Osteoblast (primary cell): ENCODE measurements around the gene SHD. TPM values are rescaled to one million over a fixed set of nuclear protein-coding genes. Genes with fewer than 3 reads are reported as not detected.
A peak's percentile ranks its signal among the peaks of the same experiment; 100 is the strongest.

Source experiments
- DNase-seq: peaks from one replicate; pipeline ENCODE4 v3.0.0; 2011; ENCODE audit warnings: low spot score, mixed read lengths; ENCODE audit not compliant: insufficient read length; ENCODE audit errors: missing footprints
- H2AFZ ChIP-seq: 2 replicates; pipeline ENCODE4 v1.6.0; 2011; ENCODE audit warnings: mild to moderate bottlenecking, low read length
- H3K27ac ChIP-seq: 2 replicates; pipeline ENCODE4 v1.5.1; 2011; ENCODE audit warnings: mild to moderate bottlenecking, low read depth, low read length, moderate library complexity
- H3K27me3 ChIP-seq: 2 replicates; pipeline ENCODE4 v1.6.0; 2012; ENCODE audit warnings: mild to moderate bottlenecking, control low read depth, inconsistent platforms, low read length, moderate library complexity; ENCODE audit not compliant: insufficient read depth
- H3K36me3 ChIP-seq: 2 replicates; pipeline ENCODE4 v1.5.1; 2011; ENCODE audit warnings: mild to moderate bottlenecking, low read length, control low read depth, moderate library complexity; ENCODE audit not compliant: insufficient read depth
- H3K4me1 ChIP-seq: 2 replicates; pipeline ENCODE4 v1.5.1; 2011; ENCODE audit warnings: mild to moderate bottlenecking, low read length, control low read depth, moderate library complexity; ENCODE audit not compliant: insufficient read depth
- H3K4me2 ChIP-seq: 2 replicates; pipeline ENCODE4 v1.6.0; 2011; ENCODE audit warnings: mild to moderate bottlenecking, low read length; ENCODE audit not compliant: insufficient read depth
- H3K4me3 ChIP-seq: fragments of 200-600 bp; sonication (generic); 3 replicates; pipeline ENCODE4 v1.5.1; 2012; ENCODE audit warnings: mild to moderate bottlenecking, low read length, inconsistent platforms; ENCODE audit not compliant: insufficient read depth
- H3K79me2 ChIP-seq: 2 replicates; pipeline ENCODE4 v1.6.0; 2012; ENCODE audit warnings: mild to moderate bottlenecking, low read length, control low read depth, inconsistent platforms; ENCODE audit not compliant: insufficient read depth
- H3K9me3 ChIP-seq: 2 replicates; pipeline ENCODE4 v1.5.1; 2011; ENCODE audit warnings: low read depth, low read length, control low read depth
- H4K20me1 ChIP-seq: 2 replicates; pipeline ENCODE4 v1.6.0; 2012; ENCODE audit warnings: mild to moderate bottlenecking, low read length, control low read depth; ENCODE audit not compliant: insufficient read depth
- CTCF ChIP-seq: IDR thresholded peaks from 2 replicates; pipeline ENCODE4 v1.5.1; 2011; ENCODE audit warnings: mild to moderate bottlenecking, low read depth, low read length, moderate library complexity; ENCODE audit errors: extremely low read depth
- total RNA-seq: library from RNA; depleted of rRNA; stranded (reverse); fragments of >200 nt; gene quantifications from 2 replicates; pipeline ENCODE4 v1.2.3, GENCODE V29; 2012

SHD gene
- total RNA-seq, 1 donor, result not detected

DNA sequence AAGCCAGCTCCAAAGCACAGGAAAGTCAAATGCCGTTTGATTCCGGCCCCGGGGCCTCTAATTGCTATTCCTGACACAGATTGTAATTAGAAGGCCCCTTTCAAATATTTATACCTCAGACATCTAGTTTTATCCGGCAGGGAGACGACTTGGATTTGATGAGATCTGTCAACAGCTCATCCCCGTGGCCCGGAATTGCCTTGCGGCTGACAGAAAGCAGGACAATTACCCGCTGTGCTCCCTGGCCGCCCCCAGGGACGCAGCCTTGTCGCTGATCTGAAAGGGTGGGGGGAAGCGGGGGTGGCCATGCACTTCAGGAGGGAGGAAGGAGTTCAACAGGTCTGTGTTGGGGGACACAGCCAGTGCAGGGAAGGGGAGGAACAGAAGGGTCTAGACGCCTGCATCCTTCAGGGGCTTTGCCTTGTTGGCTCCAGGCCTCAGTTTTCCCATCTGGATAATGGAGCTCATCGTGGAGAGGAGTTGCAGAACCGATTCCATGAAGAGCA lies 1.8 kb upstream of the SHD start:
- no peak overlapping the region for H3K4me3 ChIP-seq
- no peaks in the 10 kb centered on the region for H4K20me1 ChIP-seq
- H3K4me2 ChIP-seq, result no peak overlapping the region
- H2AFZ ChIP-seq, result no peak overlapping the region
- H3K4me1 ChIP-seq, result no peaks in the 10 kb centered on the region
- no peak overlapping the region for H3K27ac ChIP-seq
- H3K27me3 ChIP-seq, result peaks cover 28% of the 10 kb centered on the region
- H3K36me3 ChIP-seq, result no peaks in the 10 kb centered on the region
- TF ChIP-seq CTCF, result no peak
- no peaks in the 10 kb centered on the region for H3K9me3 ChIP-seq
- no peaks in the 10 kb centered on the region for H3K79me2 ChIP-seq
- peak; percentile 86 for DNase-seq

DNA sequence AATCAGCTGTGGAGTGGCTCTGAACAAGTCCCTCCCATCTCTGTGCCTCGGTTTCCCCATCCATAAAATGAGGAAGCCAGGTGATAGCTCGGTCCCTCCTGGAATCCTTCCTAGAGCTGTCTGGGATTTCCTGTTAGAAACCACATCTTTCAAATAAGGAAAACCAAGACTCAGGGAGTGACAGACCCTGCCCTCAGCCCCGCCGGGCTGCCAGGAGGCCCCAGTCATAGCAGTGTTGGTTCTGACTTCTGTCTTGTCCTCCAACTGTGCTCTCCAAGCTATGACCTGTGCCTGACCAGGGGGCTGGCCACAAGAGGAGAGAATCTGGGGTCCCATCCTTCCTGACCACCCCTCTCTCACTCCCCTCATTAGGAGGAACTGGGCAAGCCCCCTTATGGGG lies 1.1 kb upstream of the SHD start:
- no peaks in the 10 kb centered on the region for H4K20me1 ChIP-seq
- H3K9me3 ChIP-seq, result no peaks in the 10 kb centered on the region
- no peak overlapping the region for H3K4me2 ChIP-seq
- H3K4me3 ChIP-seq, result no peak overlapping the region
- no peak for TF ChIP-seq CTCF
- H3K27me3 ChIP-seq, result peaks cover 29% of the 10 kb centered on the region
- no peaks in the 10 kb centered on the region for H3K36me3 ChIP-seq
- H2AFZ ChIP-seq, result no peak overlapping the region
- H3K4me1 ChIP-seq, result no peaks in the 10 kb centered on the region
- no peaks in the 10 kb centered on the region for H3K79me2 ChIP-seq
- DNase-seq, result peak; percentile 68
- no peak overlapping the region for H3K27ac ChIP-seq

DNA sequence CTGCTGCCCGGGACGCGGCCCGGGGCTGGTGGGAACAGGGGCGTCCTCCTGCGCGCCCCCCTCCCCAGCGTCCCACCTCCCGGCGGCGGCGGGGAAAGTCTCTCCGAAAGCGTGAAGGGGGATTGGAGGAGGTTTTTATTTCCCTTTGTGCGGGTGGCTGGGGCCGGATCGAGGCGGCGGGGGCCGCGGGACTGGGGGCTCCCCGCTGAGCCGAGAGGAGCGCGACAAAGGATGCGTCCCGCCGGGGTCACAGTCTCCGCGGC lies 132 bp downstream of the SHD start:
- no peaks in the 10 kb centered on the region for H3K9me3 ChIP-seq
- no peak overlapping the region for H3K27ac ChIP-seq
- no peak overlapping the region for H3K4me2 ChIP-seq
- no peak for DNase-seq
- no peaks in the 10 kb centered on the region for H3K79me2 ChIP-seq
- no peaks in the 10 kb centered on the region for H3K36me3 ChIP-seq
- H3K4me1 ChIP-seq, result no peaks in the 10 kb centered on the region
- H2AFZ ChIP-seq, result no peak overlapping the region
- no peak for TF ChIP-seq CTCF
- H3K4me3 ChIP-seq, result no peak overlapping the region
- H4K20me1 ChIP-seq, result no peaks in the 10 kb centered on the region
- peaks cover 32% of the 10 kb centered on the region for H3K27me3 ChIP-seq

GRCh38 chr19:4279530-4280422 lies 710 bp downstream of the SHD start:
- H3K27me3 ChIP-seq, result peaks cover 34% of the 10 kb centered on the region
- DNase-seq, result peak; percentile 88
- H3K4me1 ChIP-seq, result no peaks in the 10 kb centered on the region
- H3K4me2 ChIP-seq, result no peak overlapping the region
- H2AFZ ChIP-seq, result no peak overlapping the region
- no peaks in the 10 kb centered on the region for H3K36me3 ChIP-seq
- TF ChIP-seq CTCF, result no peak
- no peaks in the 10 kb centered on the region for H4K20me1 ChIP-seq
- H3K9me3 ChIP-seq, result no peaks in the 10 kb centered on the region
- no peak overlapping the region for H3K4me3 ChIP-seq
- H3K79me2 ChIP-seq, result no peaks in the 10 kb centered on the region
- H3K27ac ChIP-seq, result no peak overlapping the region
